IMR-90 (cell line): ENCODE results near the gene CD72.
"Not testable (repeated sequence)": the region's sequence is repeated elsewhere in the genome, so short reads cannot be mapped to it uniquely, and the experiment has no call there.

Source experiments
- BHLHE40 ChIP-seq: fragments of 150-350 bp; IDR thresholded peaks from 2 replicates; pipeline ENCODE4 v1.6.1; 2016; ENCODE audit warnings: mild to moderate bottlenecking, low read depth, low read length
- CEBPB ChIP-seq: IDR thresholded peaks from 2 replicates; pipeline ENCODE4 v1.6.1; 2012; ENCODE audit warnings: low read depth, low read length, improper control_type of control experiment
- CHD1 ChIP-seq: IDR thresholded peaks from 2 replicates; pipeline ENCODE4 v1.6.1; 2012; ENCODE audit warnings: low read depth, low read length, improper control_type of control experiment
- ELK1 ChIP-seq: fragments of 150-350 bp; IDR thresholded peaks from 2 replicates; pipeline ENCODE4 v1.6.1; 2016; ENCODE audit warnings: low read depth, mild to moderate bottlenecking, low read length, moderate library complexity, borderline replicate concordance
- FOS ChIP-seq: fragments of 150-350 bp; IDR thresholded peaks from 2 replicates; pipeline ENCODE4 v1.6.1; 2016; ENCODE audit warnings: low read depth, low read length
- MAFK ChIP-seq: IDR thresholded peaks from 2 replicates; pipeline ENCODE4 v1.6.1; 2012; ENCODE audit warnings: low read depth, low read length, improper control_type of control experiment
- MAZ ChIP-seq: IDR thresholded peaks from 2 replicates; pipeline ENCODE4 v1.6.1; 2012; ENCODE audit warnings: low read depth, mild to moderate bottlenecking, low read length, improper control_type of control experiment, moderate library complexity, borderline replicate concordance
- POLR2A ChIP-seq: IDR thresholded peaks from 2 replicates; pipeline ENCODE4 v1.6.1; 2012; ENCODE audit warnings: mild to moderate bottlenecking, low read depth, low read length
- RAD21 ChIP-seq: IDR thresholded peaks from 2 replicates; pipeline ENCODE4 v1.6.1; 2012; ENCODE audit warnings: low read length, improper control_type of control experiment
- RFX5 ChIP-seq: IDR thresholded peaks from 2 replicates; pipeline ENCODE4 v1.8.0; 2012; ENCODE audit warnings: low read depth, mild to moderate bottlenecking, low read length, moderate library complexity
- SMC3 ChIP-seq: fragments of 150-350 bp; IDR thresholded peaks from 2 replicates; pipeline ENCODE4 v1.6.1; 2016; ENCODE audit warnings: low read depth, mild to moderate bottlenecking, antibody characterized with exemption, low read length, moderate library complexity
- USF2 ChIP-seq: fragments of 150-350 bp; IDR thresholded peaks from 2 replicates; pipeline ENCODE4 v1.6.1; 2017; ENCODE audit warnings: mild to moderate bottlenecking, antibody characterized with exemption, low read length, low read depth
- TF ChIP-seq, protein P1 (sequence below): conservative IDR thresholded peaks from 2 replicates; pipeline ENCODE4 v1.5.1; 2012; ENCODE audit warnings: mild to moderate bottlenecking, low read depth, low read length, improper control_type of control experiment

GRCh38 chr9:35583521-35583920 lies 34.7 kb downstream of the CD72 start:
- TF ChIP-seq, protein P1, sequence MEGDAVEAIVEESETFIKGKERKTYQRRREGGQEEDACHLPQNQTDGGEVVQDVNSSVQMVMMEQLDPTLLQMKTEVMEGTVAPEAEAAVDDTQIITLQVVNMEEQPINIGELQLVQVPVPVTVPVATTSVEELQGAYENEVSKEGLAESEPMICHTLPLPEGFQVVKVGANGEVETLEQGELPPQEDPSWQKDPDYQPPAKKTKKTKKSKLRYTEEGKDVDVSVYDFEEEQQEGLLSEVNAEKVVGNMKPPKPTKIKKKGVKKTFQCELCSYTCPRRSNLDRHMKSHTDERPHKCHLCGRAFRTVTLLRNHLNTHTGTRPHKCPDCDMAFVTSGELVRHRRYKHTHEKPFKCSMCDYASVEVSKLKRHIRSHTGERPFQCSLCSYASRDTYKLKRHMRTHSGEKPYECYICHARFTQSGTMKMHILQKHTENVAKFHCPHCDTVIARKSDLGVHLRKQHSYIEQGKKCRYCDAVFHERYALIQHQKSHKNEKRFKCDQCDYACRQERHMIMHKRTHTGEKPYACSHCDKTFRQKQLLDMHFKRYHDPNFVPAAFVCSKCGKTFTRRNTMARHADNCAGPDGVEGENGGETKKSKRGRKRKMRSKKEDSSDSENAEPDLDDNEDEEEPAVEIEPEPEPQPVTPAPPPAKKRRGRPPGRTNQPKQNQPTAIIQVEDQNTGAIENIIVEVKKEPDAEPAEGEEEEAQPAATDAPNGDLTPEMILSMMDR = not testable (repeated sequence)
- not testable (repeated sequence) for TF ChIP-seq POLR2A, BHLHE40, CEBPB, RAD21, ELK1, FOS, MAZ, MAFK, RFX5, USF2, CHD1, SMC3
